GM18861 (cell line): ENCODE data around the gene ELOVL2.
"Not testable (repeated sequence)": the region's sequence is repeated elsewhere in the genome, so short reads cannot be mapped to it uniquely, and the experiment has no call there.

ENCODE experiments used
- ATAC-seq: cut with Tn5 transposase; IDR thresholded peaks from one replicate; pipeline ENCODE4 v1.9.1; 2021; ENCODE audit not compliant: unreplicated experiment

Gene ELOVL2

DNA sequence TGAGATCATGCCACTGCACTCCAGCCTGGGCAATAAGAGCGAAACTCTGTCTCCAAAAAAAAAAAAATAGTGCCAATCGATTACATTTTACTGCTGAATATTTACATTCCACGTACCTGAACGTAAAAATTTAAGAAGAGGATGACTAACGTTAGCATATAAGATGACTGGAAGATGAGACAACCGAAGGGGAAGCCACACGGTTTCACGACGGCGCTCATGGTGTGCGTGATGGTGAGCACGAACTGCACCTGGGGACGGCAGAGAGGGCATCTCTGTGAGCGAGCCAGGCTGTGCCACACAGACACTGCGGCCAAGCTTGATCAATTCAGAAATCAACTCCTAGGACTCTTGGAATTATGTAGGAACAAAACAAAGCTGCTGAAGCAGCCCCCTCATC is 54.5 kb downstream of the ELOVL2 start:
- ATAC-seq: no peak

- ATAC-seq: not testable (repeated sequence)
Observed at GRCh38 chr6:10984959-10985358, 59.1 kb downstream of the ELOVL2 start.

DNA sequence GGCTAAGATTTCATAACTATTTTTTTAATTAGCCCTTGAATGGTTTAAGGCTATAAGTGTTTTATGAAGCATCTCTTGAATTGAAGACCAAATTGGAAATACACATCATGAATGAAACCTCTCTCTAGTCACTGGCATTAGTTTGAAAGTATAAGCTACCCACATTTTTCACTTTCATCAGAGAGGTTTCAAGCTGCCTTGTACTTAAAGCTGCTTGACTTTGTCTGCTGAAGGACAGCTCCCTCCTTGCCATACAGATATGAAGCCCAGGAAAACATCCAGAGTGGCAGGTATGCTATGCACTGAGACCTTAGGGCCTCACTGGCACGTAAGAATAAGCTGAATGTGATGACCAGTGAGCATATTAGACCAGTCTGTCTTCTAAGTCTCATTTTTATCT is 62.7 kb downstream of the ELOVL2 start:
- no peak for ATAC-seq

GRCh38 chr6:10979603-10980002 is 64.5 kb downstream of the ELOVL2 start:
- no peak for ATAC-seq

DNA sequence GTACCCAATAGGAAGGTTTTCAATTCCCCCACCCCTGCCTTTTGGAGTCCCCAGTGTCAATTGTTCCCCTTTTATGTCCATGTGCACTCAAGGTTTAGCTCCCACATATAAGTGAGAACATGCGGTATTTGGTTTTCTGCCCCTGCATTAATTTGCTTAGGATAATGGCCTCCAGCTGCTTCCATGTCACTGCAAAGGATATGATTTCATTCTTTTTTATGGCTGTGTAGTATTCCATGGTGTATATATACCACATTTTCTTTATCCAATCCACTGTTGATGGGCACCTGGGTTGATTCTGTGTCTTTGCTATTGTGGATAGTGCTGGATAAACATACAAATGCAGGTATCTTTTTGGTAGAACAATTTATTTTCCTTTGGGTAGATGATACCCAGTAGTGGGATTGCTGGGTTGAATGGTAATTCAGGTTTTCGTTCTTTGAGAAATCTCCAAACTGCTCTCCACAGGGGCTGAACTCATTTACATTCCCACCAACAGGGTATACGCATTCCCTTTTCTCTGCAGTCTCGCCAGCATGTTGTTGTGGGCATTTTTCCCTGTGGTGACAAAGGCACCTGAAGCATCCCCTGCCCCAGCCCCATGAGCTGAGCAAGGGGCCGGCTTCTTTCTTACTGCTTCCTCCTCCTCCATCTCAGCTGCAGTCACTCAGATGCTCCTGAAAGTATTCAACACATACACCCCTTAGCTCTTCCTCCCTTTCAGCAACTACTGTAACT is 66.7 kb downstream of the ELOVL2 start:
- no peak for ATAC-seq

- no peak for ATAC-seq
Observed at GRCh38 chr6:10976571-10976970, 67.5 kb downstream of the ELOVL2 start.

DNA sequence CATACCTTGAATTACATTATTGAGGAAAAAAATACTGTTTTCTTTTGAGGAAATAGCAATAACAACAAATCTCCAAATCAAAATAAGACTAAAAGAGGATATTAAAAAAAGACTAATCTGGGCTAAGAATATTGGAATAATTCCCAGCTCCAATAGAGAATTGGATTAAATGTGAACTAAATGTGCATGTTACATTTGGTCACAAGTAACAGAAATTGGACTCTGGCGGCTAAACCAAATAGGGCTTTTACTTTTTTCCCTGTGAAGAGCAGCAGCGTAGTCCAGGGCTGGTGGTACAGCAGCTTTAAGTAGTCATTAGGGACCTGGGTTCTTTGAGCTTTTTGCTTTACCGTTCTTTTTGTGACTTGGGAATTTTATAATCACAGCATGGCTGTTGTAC is 71.9 kb downstream of the ELOVL2 start:
- no peak for ATAC-seq

DNA sequence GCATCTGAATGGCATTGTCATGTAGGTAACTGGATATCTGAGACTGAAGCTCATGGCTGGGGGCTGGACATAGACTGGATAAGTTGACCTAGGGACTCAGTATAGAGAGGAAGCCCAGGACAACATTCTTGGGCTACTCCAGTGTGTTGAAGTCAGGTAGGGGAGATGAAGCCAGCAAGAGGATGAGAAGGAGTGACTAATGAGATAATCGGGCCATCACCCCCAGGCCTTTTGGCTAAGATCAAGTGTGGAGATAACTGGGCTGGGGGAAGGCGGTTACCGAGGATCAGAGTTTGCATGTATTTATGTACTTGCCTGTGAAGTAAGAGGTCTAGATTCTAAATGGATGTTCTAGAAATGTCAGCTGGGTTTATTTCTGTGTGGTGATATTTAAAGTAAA is 73.4 kb downstream of the ELOVL2 start:
- no peak for ATAC-seq

DNA sequence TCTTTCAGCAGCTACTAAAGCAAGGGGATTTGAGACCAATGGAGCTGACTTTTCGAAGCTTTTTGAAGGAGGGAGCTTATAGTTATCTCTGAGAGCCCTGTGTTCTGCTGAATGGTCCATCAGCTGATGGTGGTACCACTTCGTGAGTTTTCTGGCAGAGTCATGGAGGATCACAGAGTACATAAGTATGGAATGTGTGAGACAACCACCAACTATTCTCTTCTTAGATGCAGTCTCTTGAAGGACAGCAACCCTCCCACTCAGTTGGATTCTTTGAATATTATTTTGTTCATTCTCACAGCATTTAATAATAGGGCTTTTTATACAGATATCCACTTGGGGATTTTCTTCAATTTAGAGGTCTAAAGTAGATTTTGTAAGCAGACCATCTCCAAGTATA is 75.3 kb downstream of the ELOVL2 start:
- no peak for ATAC-seq

DNA sequence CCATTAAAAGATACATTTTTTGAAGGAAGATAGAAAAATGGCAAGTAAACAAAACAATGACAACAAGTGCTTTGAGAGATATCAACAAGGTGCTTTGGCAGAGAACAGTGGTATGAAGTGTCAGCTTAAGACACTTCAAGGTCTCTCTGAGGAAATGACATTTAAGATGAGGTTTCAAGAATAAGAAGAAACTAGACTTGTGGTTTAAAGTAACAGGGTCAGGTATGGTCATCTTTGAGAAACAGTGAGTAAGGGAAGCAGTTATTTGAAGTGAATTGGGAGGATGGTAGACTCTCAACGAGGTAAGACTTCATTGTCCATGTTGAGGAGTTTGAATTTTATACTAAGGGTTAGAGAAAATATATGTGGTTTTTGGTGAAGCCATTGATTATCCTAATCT is 79.4 kb downstream of the ELOVL2 start:
- ATAC-seq: no peak

- ATAC-seq: no peak
Observed at GRCh38 chr6:10963113-10963512, 81.0 kb downstream of the ELOVL2 start.

- no peak for ATAC-seq
Observed at GRCh38 chr6:10962673-10963072, 81.4 kb downstream of the ELOVL2 start.

DNA sequence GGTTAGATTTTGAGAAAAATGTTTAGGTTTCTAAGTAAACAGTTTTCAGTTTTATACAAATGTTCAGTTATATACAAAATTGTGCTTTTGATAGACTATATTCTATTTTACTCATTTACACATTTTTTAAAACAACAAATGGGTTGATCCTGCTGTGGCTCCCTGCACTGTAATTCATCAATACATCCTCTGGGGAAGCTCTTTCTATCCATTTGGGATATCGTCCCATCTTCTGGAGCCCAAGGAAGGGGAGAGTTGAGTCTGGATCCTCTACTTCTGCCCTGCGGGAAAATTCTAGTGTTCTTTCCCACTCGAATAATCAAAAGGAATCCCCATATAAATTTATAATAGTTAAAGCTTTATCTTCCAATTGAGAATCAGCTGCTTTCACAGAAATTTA is 82.3 kb downstream of the ELOVL2 start:
- ATAC-seq: no peak

DNA sequence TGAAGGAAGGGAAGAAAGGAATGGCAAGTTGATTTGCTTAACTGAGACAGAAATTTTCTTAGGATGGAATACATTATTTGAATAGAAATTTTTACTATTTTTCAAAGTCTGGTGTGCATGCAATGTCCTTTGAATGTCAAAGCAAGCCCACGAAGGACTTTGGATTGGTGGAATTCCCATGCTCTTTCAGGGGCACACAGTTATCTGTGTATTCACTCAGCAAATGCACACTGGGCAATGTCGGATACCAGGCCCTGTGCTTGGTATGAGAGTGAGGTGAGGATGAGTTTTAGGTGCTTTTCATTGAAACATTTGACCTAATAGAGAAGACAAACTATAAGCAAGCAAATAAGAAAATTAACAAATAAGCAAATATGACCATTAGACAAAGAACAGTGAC is 83.9 kb downstream of the ELOVL2 start:
- no peak for ATAC-seq

DNA sequence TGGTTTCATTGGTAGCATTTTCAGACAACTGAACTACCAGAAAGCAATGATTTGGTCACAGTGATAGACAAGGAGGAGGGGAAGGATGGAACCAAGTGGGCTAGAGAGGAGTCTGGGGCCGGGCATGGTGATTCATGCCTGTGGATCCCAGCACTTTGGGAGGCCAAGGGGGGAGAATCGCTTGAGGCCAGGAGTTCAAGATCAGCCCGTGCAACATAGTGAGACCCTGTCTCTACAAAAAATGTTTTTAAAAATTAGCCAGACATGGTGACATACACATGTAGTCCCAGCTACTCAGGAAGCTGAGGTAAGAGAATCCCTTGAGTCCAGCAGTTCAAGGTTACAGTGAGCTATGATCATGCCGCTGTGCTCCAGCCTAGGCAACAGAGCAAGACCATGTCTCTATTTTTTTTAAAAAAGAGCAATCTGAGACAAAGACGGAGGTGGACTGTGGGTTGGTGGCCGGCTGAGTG is 86.7 kb downstream of the ELOVL2 start:
- no peak for ATAC-seq

- no peak for ATAC-seq
Observed at GRCh38 chr6:10956776-10957175, 87.3 kb downstream of the ELOVL2 start.

GRCh38 chr6:10954590-10955010 is 89.5 kb downstream of the ELOVL2 start:
- ATAC-seq: no peak

- ATAC-seq: no peak
Observed at GRCh38 chr6:10951675-10952282, 92.3 kb downstream of the ELOVL2 start.

GRCh38 chr6:10949579-10950490 is 94.3 kb downstream of the ELOVL2 start:
- ATAC-seq: no peak

GRCh38 chr6:10947966-10948365 is 96.1 kb downstream of the ELOVL2 start:
- ATAC-seq: no peak

DNA sequence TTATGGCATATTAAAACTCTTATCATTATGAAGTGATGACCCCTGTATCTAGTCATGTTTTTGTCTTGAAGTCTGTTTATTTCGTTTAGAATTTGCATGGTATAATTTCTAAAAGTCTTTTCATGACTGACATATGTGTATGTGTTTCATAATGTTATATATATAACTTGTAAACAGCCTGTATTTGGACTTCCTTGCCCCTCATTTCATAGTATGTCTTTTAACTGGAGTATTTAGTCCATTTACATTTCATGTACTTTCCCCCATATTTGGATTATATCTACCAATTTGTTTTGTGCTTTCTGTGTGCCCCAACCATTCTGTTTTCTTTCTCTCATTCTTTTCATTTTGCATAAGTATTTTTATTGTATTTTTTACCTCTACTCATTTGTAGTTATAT is 98.3 kb downstream of the ELOVL2 start:
- ATAC-seq: no peak

DNA sequence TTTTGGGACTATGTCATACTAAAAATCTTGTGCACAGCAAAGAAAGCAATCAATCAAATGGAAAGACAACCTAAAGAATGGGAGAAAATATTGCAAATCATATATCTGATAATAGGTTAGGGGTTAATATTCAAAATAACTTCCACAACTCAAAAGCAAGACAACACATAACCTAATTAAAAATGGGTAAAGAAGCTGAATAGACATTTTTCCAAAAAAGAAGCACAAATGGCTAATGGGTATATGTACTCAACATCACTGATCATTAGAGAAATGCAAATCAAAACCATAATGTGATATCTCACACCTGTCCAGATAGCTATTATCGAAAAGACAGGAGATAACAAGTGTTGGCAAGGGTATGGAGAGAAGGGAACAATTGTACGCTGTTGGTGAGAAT is 104.3 kb downstream of the ELOVL2 start:
- ATAC-seq: no peak
